Measurements from ENCODE around the gene PPP1R3C. TPM values are rescaled to one million over a fixed set of nuclear protein-coding genes. Genes with fewer than 3 reads are reported as not detected.

Gene PPP1R3C
- total RNA-seq, 1 donor from 2014 or later: 15.7 TPM

- Mint-ChIP-seq H3K27me3 (ENCODE audit: unreplicated experiment) (no peaks in the 10 kb centered on the region), H3K4me3 (ENCODE audit: unreplicated experiment) (no peak overlapping the region), H3K4me1 (ENCODE audit: unreplicated experiment) (peaks cover 28% of the 10 kb centered on the region), H3K27ac (ENCODE audit: unreplicated experiment) (peak overlapping the region; percentile 62), H3K9me3 (ENCODE audit: unreplicated experiment) (peaks cover 6% of the 10 kb centered on the region), H3K36me3 (ENCODE audit: unreplicated experiment) (no peaks in the 10 kb centered on the region)
- no peak for TF ChIP-seq CTCF (IDR thresholded peaks at IDR 0.05)
- DNase-seq (ENCODE audit: extremely low spot score, unreplicated experiment): no peak
Observed at GRCh38 chr10:91579329-91579985, 53.4 kb downstream of the PPP1R3C start.

Other genes with a start within 250 kb of the PPP1R3C start
- gene HECTD2, start 222.7 kb downstream of the PPP1R3C start, total RNA-seq: 21.9 and 22.1 TPM in 2 replicates
- 63.5 and 64.9 TPM in 2 replicates for gene TNKS2, start 165.4 kb upstream of the PPP1R3C start, total RNA-seq